GM12891 (cell line): ENCODE measurements around the gene F8.
"Not testable (repeated sequence)": the region's sequence is repeated elsewhere in the genome, so short reads cannot be mapped to it uniquely, and the experiment has no call there.

ENCODE experiments used
- DNase-seq: peaks from one replicate; pipeline ENCODE4 v3.0.0; 2011; ENCODE audit warnings: low spot score; ENCODE audit not compliant: insufficient read length
- FAIRE-seq: peaks from 2 replicates; lab custom pipeline; 2011; peaks lifted over from hg19 to GRCh38; lab: Jason Lieb, UNC
- PAX5 ChIP-seq: IDR thresholded peaks from 2 replicates; pipeline ENCODE4 v1.6.1; 2011; ENCODE audit warnings: low read length, moderate library complexity, mild to moderate bottlenecking; ENCODE audit not compliant: insufficient read depth, severe bottlenecking
- POLR2A ChIP-seq: IDR thresholded peaks from 2 replicates; pipeline ENCODE4 v1.6.1; 2011; ENCODE audit warnings: low read depth, low read length, control low read depth
- POLR2AphosphoS5 ChIP-seq: IDR thresholded peaks from 2 replicates; pipeline ENCODE4 v1.6.1; 2011; ENCODE audit warnings: low read depth, low read length, control low read depth
- POU2F2 ChIP-seq: IDR thresholded peaks from 2 replicates; pipeline ENCODE4 v1.6.1; 2011; ENCODE audit warnings: low read depth, mild to moderate bottlenecking, control low read depth, low read length, moderate library complexity
- SPI1 ChIP-seq: IDR thresholded peaks from 2 replicates; pipeline ENCODE4 v1.6.1; 2011; ENCODE audit warnings: low read depth, low read length, control low read depth
- TAF1 ChIP-seq: IDR thresholded peaks from 2 replicates; pipeline ENCODE4 v1.6.1; 2011; ENCODE audit warnings: low read depth, low read length, control low read depth

Gene F8

GRCh38 chrX:154828016-154828408 lies 194.5 kb downstream of the F8 start:
- DNase-seq: no peak
- TF ChIP-seq SPI1 (no peak), POLR2AphosphoS5 (no peak), PAX5 (no peak), POU2F2 (no peak), POLR2A (no peak), TAF1 (no peak)
- FAIRE-seq: no peak

- DNase-seq: no peak
- FAIRE-seq: peak; percentile 99
- TF ChIP-seq TAF1: no peak
- TF ChIP-seq PAX5: no peak
- TF ChIP-seq POLR2AphosphoS5: no peak
- TF ChIP-seq SPI1: no peak
- peak; percentile 89 for TF ChIP-seq POU2F2
- no peak for TF ChIP-seq POLR2A
Observed at GRCh38 chrX:154827194-154828015, 195.1 kb downstream of the F8 start.

GRCh38 chrX:154825586-154825985 lies 196.9 kb downstream of the F8 start:
- FAIRE-seq, DNase-seq: not testable (repeated sequence)

GRCh38 chrX:154824638-154825037 lies 197.9 kb downstream of the F8 start:
- TF ChIP-seq SPI1: no peak
- TF ChIP-seq PAX5: no peak
- TF ChIP-seq POU2F2: no peak
- TF ChIP-seq TAF1: no peak
- TF ChIP-seq POLR2A: no peak
- no peak for TF ChIP-seq POLR2AphosphoS5
- no peak for DNase-seq
- no peak for FAIRE-seq

GRCh38 chrX:154822029-154822428 lies 200.5 kb downstream of the F8 start:
- DNase-seq: no peak
- FAIRE-seq: peak; percentile 66
- TF ChIP-seq SPI1 (no peak), POLR2AphosphoS5 (no peak)

GRCh38 chrX:154821523-154821922 lies 201.0 kb downstream of the F8 start:
- DNase-seq: no peak
- no peak for FAIRE-seq
- no peak for TF ChIP-seq POLR2A
- no peak for TF ChIP-seq SPI1

- DNase-seq (no peak), FAIRE-seq (peak; percentile 81)
- TF ChIP-seq SPI1 (no peak), POU2F2 (peak; percentile 90)
Observed at GRCh38 chrX:154819771-154820341, 202.7 kb downstream of the F8 start.

GRCh38 chrX:154818916-154819770 lies 203.4 kb downstream of the F8 start:
- DNase-seq (no peak), FAIRE-seq (peak; percentile 86)
- no peak for TF ChIP-seq TAF1
- no peak for TF ChIP-seq POU2F2
- peak; percentile 39 for TF ChIP-seq SPI1
- no peak for TF ChIP-seq POLR2A
- TF ChIP-seq PAX5: no peak
- no peak for TF ChIP-seq POLR2AphosphoS5

GRCh38 chrX:154817048-154817618 lies 205.4 kb downstream of the F8 start:
- not testable (repeated sequence) for FAIRE-seq, DNase-seq

GRCh38 chrX:154816326-154816898 lies 206.1 kb downstream of the F8 start:
- not testable (repeated sequence) for FAIRE-seq, DNase-seq
